LoVo (cell line): ENCODE measurements around the gene FRMPD3.

Experiments used
- DNase-seq: peaks from one replicate; pipeline ENCODE4 v3.0.0-alpha.2; 2016; ENCODE audit warnings: low spot score

Gene FRMPD3

DNA sequence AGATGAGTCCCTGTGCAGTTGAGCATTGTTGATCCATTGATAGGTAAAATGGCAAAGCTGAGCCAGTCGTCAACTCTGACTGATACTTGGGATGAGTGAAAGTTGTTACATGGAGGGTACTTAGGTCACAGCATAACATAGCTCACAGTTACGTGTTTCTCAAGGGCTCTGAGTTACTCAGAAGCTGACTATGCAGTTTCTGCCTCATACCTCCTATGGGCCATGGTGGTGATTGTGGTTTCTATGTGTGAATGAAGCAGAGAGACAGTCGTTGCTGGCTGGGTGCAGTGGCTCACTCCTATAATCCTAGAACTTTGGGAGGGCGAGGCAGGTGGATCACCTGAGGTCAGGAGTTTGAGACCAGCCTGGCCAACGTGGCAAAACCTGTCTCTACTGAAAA lies 30.8 kb downstream of the FRMPD3 start:
- no peak for DNase-seq

DNA sequence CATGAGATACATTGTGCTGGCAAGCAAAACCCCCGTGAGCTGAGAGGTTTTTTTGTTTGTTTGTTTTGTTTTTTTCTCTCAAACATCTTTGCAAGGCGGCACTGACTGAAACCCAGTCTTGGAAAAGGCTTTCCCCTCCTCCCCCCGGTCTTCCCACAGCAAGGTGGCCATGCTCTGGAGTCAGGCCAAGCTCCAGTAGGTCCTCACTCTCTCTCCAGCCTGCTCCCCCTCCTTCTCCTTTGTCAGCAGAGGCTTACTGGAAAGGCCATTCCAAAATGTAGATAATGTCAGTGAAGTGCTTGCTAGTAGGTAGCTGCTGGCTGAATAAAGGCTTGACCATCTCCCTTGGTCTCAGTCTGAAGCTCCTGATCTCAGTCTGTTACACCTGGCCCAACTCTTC lies 32.6 kb downstream of the FRMPD3 start:
- no peak for DNase-seq

DNA sequence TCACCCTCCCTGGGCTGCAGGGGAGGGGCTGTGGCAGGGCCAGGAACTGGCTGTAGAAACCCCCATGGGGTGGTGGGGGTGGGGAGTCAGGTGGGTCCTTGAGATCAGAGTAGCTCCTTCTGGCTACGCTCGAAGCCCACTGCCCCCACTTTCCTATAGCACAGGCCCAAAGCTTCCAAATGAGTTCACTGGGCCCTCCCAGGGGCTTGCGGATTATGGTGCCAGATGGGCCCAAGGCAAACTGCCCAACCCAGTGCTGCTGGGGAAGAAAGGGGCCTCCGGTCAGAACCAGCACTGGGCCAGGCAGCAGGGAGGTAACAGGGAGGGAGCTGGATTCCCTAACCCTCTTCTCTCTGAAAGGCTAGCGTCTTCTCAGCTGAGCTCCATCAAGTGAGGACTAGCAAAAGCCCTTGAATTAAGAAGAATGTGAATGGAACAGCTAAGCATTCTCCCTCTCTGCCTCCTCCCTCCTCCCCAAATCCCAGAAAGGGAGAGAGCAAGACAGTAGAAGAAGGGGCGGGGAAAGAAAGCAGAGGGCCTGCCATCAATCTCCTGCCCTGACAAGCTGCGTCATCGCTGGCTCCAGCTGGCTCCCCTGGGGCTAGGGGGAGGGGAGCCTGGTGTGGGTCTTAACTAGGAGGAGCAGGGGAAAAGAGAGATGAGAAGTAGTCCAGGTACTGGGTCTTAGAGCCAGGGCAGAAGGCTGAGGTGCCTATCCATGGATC lies 34.7 kb downstream of the FRMPD3 start:
- no peak for DNase-seq

- DNase-seq: no peak
Observed at GRCh38 chrX:107485013-107485412, 35.6 kb downstream of the FRMPD3 start.

- no peak for DNase-seq
Observed at GRCh38 chrX:107493141-107493540, 43.7 kb downstream of the FRMPD3 start.

- DNase-seq: no peak
Observed at GRCh38 chrX:107496786-107497185, 47.3 kb downstream of the FRMPD3 start.
